ENCODE measurements around the gene CSMD2.

CSMD2 gene

GRCh38 chr1:34176830-34177603 is 12.0 kb upstream of the CSMD2 start, which contains the start of gene C1orf94:
TSS of gene C1orf94 (plus strand) at chr1:34176907. CDS start at chr1:34177790, 883 bp downstream.
- H3K36me3 ChIP-seq (ENCODE audit: insufficient read depth, low read length) = no peaks in the 10 kb centered on the region
- 59% methylated on average over 58 of the region's 58 CpGs for WGBS
- peaks cover 22% of the 10 kb centered on the region for H3K27me3 ChIP-seq (ENCODE audit: insufficient read depth, low read length)
- H3K4me1 ChIP-seq (ENCODE audit: insufficient read depth, low read length) = peaks cover 35% of the 10 kb centered on the region
- H3K9ac ChIP-seq (ENCODE audit: low read depth, low read length) = no peak within 1 kb of the TSS
- H3K4me3 ChIP-seq (ENCODE audit: low read length) = peak within 1 kb of the TSS; percentile 41
- H3K9me3 ChIP-seq (ENCODE audit: insufficient read depth, low read depth, low read length) = no peaks in the 10 kb centered on the region
- no peak within 1 kb of the TSS for H3K27ac ChIP-seq (ENCODE audit: low read depth, low read length)

- no peaks in the 10 kb centered on the region for H3K9me3 ChIP-seq (ENCODE audit: insufficient read depth, low read depth, low read length)
- 94% methylated on average over 6 of the region's 6 CpGs for WGBS
Observed at GRCh38 chr1:34175744-34176143, 10.7 kb upstream of the CSMD2 start.

GRCh38 chr1:34167389-34167788 is 2.4 kb upstream of the CSMD2 start:
- Histone ChIP-seq H3K9me3 (ENCODE audit: insufficient read depth, low read depth, low read length) (no peaks in the 10 kb centered on the region), H3K27me3 (ENCODE audit: insufficient read depth, low read length) (peaks cover 45% of the 10 kb centered on the region; the same call in 1 of the 2 replicates), H3K4me3 (ENCODE audit: low read length) (peak overlapping the region; percentile 60), H3K4me1 (ENCODE audit: insufficient read depth, low read length) (peaks cover 22% of the 10 kb centered on the region), H3K36me3 (ENCODE audit: insufficient read depth, low read length) (no peaks in the 10 kb centered on the region), H3K27ac (ENCODE audit: low read depth, low read length) (peak overlapping the region; percentile 92; the same call in 1 of the 2 replicates), H3K9ac (ENCODE audit: low read depth, low read length) (peak overlapping the region; percentile 75)
- 20% methylated on average over 13 of the region's 13 CpGs for WGBS

More at GRCh38 chr1:34175744-34176143, 10.7 kb upstream of the CSMD2 start:
- Histone ChIP-seq H3K36me3 (ENCODE audit: insufficient read depth, low read length) (no peaks in the 10 kb centered on the region), H3K4me1 (ENCODE audit: insufficient read depth, low read length) (peaks cover 35% of the 10 kb centered on the region), H3K4me3 (ENCODE audit: low read length) (no peak overlapping the region), H3K27ac (ENCODE audit: low read depth, low read length) (no peak overlapping the region), H3K27me3 (ENCODE audit: insufficient read depth, low read length) (peaks cover 22% of the 10 kb centered on the region), H3K9ac (ENCODE audit: low read depth, low read length) (no peak overlapping the region)

GRCh38 chr1:34166625-34167361 is 1.8 kb upstream of the CSMD2 start:
- H3K27ac ChIP-seq (ENCODE audit: low read depth, low read length) = peak overlapping the region; percentile 92; the same call in 1 of the 2 replicates
- no peaks in the 10 kb centered on the region for H3K9me3 ChIP-seq (ENCODE audit: insufficient read depth, low read depth, low read length)
- H3K4me1 ChIP-seq (ENCODE audit: insufficient read depth, low read length) = peaks cover 21% of the 10 kb centered on the region
- peaks cover 45% of the 10 kb centered on the region; the same call in 1 of the 2 replicates for H3K27me3 ChIP-seq (ENCODE audit: insufficient read depth, low read length)
- WGBS = 2% methylated on average over 21 of the region's 24 CpGs
- peak overlapping the region; percentile 60 for H3K4me3 ChIP-seq (ENCODE audit: low read length)
- H3K9ac ChIP-seq (ENCODE audit: low read depth, low read length) = peak overlapping the region; percentile 75
- H3K36me3 ChIP-seq (ENCODE audit: insufficient read depth, low read length) = no peaks in the 10 kb centered on the region

- H3K27ac ChIP-seq (ENCODE audit: low read depth, low read length) = peak overlapping the region; percentile 92; the same call in 1 of the 2 replicates
- H3K4me1 ChIP-seq (ENCODE audit: insufficient read depth, low read length) = peaks cover 21% of the 10 kb centered on the region
- no peaks in the 10 kb centered on the region for H3K36me3 ChIP-seq (ENCODE audit: insufficient read depth, low read length)
- peaks cover 45% of the 10 kb centered on the region; the same call in 1 of the 2 replicates for H3K27me3 ChIP-seq (ENCODE audit: insufficient read depth, low read length)
- H3K9ac ChIP-seq (ENCODE audit: low read depth, low read length) = peak overlapping the region; percentile 33; the same call in 1 of the 2 replicates
- H3K4me3 ChIP-seq (ENCODE audit: low read length) = peak overlapping the region; percentile 60
- WGBS = under 1% methylated on average over 27 of the region's 27 CpGs
- H3K9me3 ChIP-seq (ENCODE audit: insufficient read depth, low read depth, low read length) = no peaks in the 10 kb centered on the region
Observed at GRCh38 chr1:34166191-34166624, 1.2 kb upstream of the CSMD2 start.

- Histone ChIP-seq H3K27me3 (ENCODE audit: insufficient read depth, low read length) (peaks cover 45% of the 10 kb centered on the region; the same call in 1 of the 2 replicates), H3K4me3 (ENCODE audit: low read length) (peak overlapping the region; percentile 60), H3K36me3 (ENCODE audit: insufficient read depth, low read length) (no peaks in the 10 kb centered on the region), H3K27ac (ENCODE audit: low read depth, low read length) (peak overlapping the region; percentile 85; the same call in 1 of the 2 replicates), H3K4me1 (ENCODE audit: insufficient read depth, low read length) (peaks cover 21% of the 10 kb centered on the region), H3K9me3 (ENCODE audit: insufficient read depth, low read depth, low read length) (no peaks in the 10 kb centered on the region), H3K9ac (ENCODE audit: low read depth, low read length) (peak overlapping the region; percentile 76; the same call in 1 of the 2 replicates)
- 1% methylated on average over 7 of the region's 13 CpGs for WGBS
Observed at GRCh38 chr1:34165422-34165921, 442 bp upstream of the CSMD2 start.

- Histone ChIP-seq H3K4me3 (ENCODE audit: low read length) (peak overlapping the region; percentile 60), H3K36me3 (ENCODE audit: insufficient read depth, low read length) (no peaks in the 10 kb centered on the region), H3K9ac (ENCODE audit: low read depth, low read length) (peak overlapping the region; percentile 76), H3K27ac (ENCODE audit: low read depth, low read length) (peak overlapping the region; percentile 23; the same call in 1 of the 2 replicates), H3K9me3 (ENCODE audit: insufficient read depth, low read depth, low read length) (no peaks in the 10 kb centered on the region), H3K4me1 (ENCODE audit: insufficient read depth, low read length) (peaks cover 21% of the 10 kb centered on the region), H3K27me3 (ENCODE audit: insufficient read depth, low read length) (peaks cover 41% of the 10 kb centered on the region; the same call in 1 of the 2 replicates)
- WGBS = under 1% methylated on average over 74 of the region's 75 CpGs
Observed at GRCh38 chr1:34163792-34164731, 968 bp downstream of the CSMD2 start.

GRCh38 chr1:34162852-34163766 is 1.9 kb downstream of the CSMD2 start:
- H3K36me3 ChIP-seq (ENCODE audit: insufficient read depth, low read length) = no peaks in the 10 kb centered on the region
- H3K27me3 ChIP-seq (ENCODE audit: insufficient read depth, low read length) = peaks cover 36% of the 10 kb centered on the region; the same call in 1 of the 2 replicates
- peaks cover 16% of the 10 kb centered on the region for H3K4me1 ChIP-seq (ENCODE audit: insufficient read depth, low read length)
- no peaks in the 10 kb centered on the region for H3K9me3 ChIP-seq (ENCODE audit: insufficient read depth, low read depth, low read length)
- H3K27ac ChIP-seq (ENCODE audit: low read depth, low read length) = peak overlapping the region; percentile 66; the same call in 1 of the 2 replicates
- WGBS = under 1% methylated on average over 46 of the region's 46 CpGs
- peak overlapping the region; percentile 60 for H3K4me3 ChIP-seq (ENCODE audit: low read length)
- H3K9ac ChIP-seq (ENCODE audit: low read depth, low read length) = peak overlapping the region; percentile 56

- no peaks in the 10 kb centered on the region for H3K9me3 ChIP-seq (ENCODE audit: insufficient read depth, low read depth, low read length)
- no peaks in the 10 kb centered on the region for H3K4me1 ChIP-seq (ENCODE audit: insufficient read depth, low read length)
- H3K4me3 ChIP-seq (ENCODE audit: low read length) = no peak overlapping the region
- H3K9ac ChIP-seq (ENCODE audit: low read depth, low read length) = no peak overlapping the region
- H3K27ac ChIP-seq (ENCODE audit: low read depth, low read length) = no peak overlapping the region
- no peaks in the 10 kb centered on the region for H3K27me3 ChIP-seq (ENCODE audit: insufficient read depth, low read length)
- no peaks in the 10 kb centered on the region; the same call in 1 of the 2 replicates for H3K36me3 ChIP-seq (ENCODE audit: insufficient read depth, low read length)
- 87% methylated on average over 3 of the region's 3 CpGs for WGBS
Observed at GRCh38 chr1:34156739-34157138, 8.3 kb downstream of the CSMD2 start.

Measured in HUES64 (cell line).